K562 (cell line): ENCODE results near the gene NOA1. TPM values are rescaled to one million over a fixed set of nuclear protein-coding genes. Genes with fewer than 3 reads are reported as not detected.

Source experiments
- ATAC-seq: fragments of 200-7000 bp; cut with Tn5 transposase; 3 replicates; pipeline ENCODE4 v1.9.1; 2020; ENCODE audit warnings: moderate library complexity
- BruUV-seq: library from RNA; stranded (reverse); fragments of 400-500 nt; replicated peaks from 2 replicates; lab custom pipeline; 2021; lab: Mats Ljungman, UMichigan
- CTCF ChIA-PET: fragments of 300-600 bp; formaldehyde crosslinking; extraction: SDS; loops from one replicate; lab custom pipeline; 2021; ENCODE audit warnings: low intra/inter-chr PET ratio; lab: Yijun Ruan, JAX
- POLR2A ChIA-PET: fragments of 300-600, 350-650 bp; sonication (Branson Sonifier 250); formaldehyde crosslinking; extraction: SDS; loops from one replicate; lab custom pipeline; 2021; ENCODE audit warnings: antibody characterized with exemption, inconsistent platforms; lab: Yijun Ruan, JAX
- DNase-seq, 4 experiments: peaks; one replicate each; pipeline versions ENCODE4 v3.0.0 to v3.0.0-alpha.2; 2011 to 2018; ENCODE audit warnings: low spot score in 3 of 4, mixed read lengths in 3 of 4; ENCODE audit errors: extremely low read depth in 1 of 4
- FAIRE-seq: peaks from 2 replicates; lab custom pipeline; 2011; peaks lifted over from hg19 to GRCh38; lab: Jason Lieb, UNC
- H2AFZ ChIP-seq: 2 replicates; pipeline ENCODE4 v1.6.0; 2011; ENCODE audit warnings: low read depth, low read length, control low read depth, inconsistent platforms
- H3K27ac ChIP-seq: fragments of 200-600 bp; 3 replicates; pipeline ENCODE4 v1.8.0; 2011; ENCODE audit warnings: low read depth, mild to moderate bottlenecking, control low read depth, inconsistent platforms, low read length, moderate library complexity, mixed read lengths; ENCODE audit errors: extremely low read depth
- H3K27me3 ChIP-seq, 2 experiments: fragments of 300-600 bp in 1 of 2; 2 replicates in 1 of 2; 3 replicates in 1 of 2; pipeline versions ENCODE4 v1.6.0 to v1.8.0; 2011; ENCODE audit warnings: inconsistent platforms in 2 of 2, low read length in 2 of 2, mild to moderate bottlenecking in 1 of 2, mixed read lengths in 1 of 2, moderate library complexity in 1 of 2; ENCODE audit not compliant: control insufficient read depth in 2 of 2, insufficient read depth in 2 of 2
- H3K36me3 ChIP-seq: fragments of 300-600 bp; 3 replicates; pipeline ENCODE4 v1.8.0; 2011; ENCODE audit warnings: mild to moderate bottlenecking, low read length, inconsistent platforms; ENCODE audit not compliant: control insufficient read depth, insufficient read depth
- H3K4me1 ChIP-seq, 2 experiments: fragments of 200-600 bp in 1 of 2; replicated peaks in 1 of 2; 2 replicates in 1 of 2; 3 replicates in 1 of 2; pipeline versions ENCODE4 v1.5.1 to v1.8.0; 2011; ENCODE audit warnings: inconsistent platforms in 2 of 2, low read length in 2 of 2, mild to moderate bottlenecking in 1 of 2, mixed read lengths in 1 of 2, moderate library complexity in 1 of 2; ENCODE audit not compliant: control insufficient read depth in 2 of 2, insufficient read depth in 2 of 2
- H3K4me2 ChIP-seq: 2 replicates; pipeline ENCODE4 v1.6.1; 2011; ENCODE audit warnings: low read length, control low read depth, inconsistent platforms, mixed read lengths; ENCODE audit not compliant: insufficient read depth
- H3K4me3 ChIP-seq: fragments of 200-600 bp; sonication (generic), shearing (Covaris generic); 2 replicates; pipeline ENCODE4 v1.5.1; 2016; ENCODE audit warnings: control low read depth, inconsistent platforms
- H3K79me2 ChIP-seq: fragments of 200-600 bp; 3 replicates; pipeline ENCODE4 v1.8.0; 2011; ENCODE audit warnings: low read length, inconsistent platforms; ENCODE audit not compliant: control insufficient read depth, insufficient read depth
- H3K9ac ChIP-seq, 2 experiments: 2 replicates each; pipeline versions ENCODE4 v1.6.0 to v1.6.1; 2011; ENCODE audit warnings: low read depth in 2 of 2, low read length in 2 of 2, control low read depth in 1 of 2, inconsistent platforms in 1 of 2, mild to moderate bottlenecking in 1 of 2, mixed read lengths in 1 of 2; ENCODE audit not compliant: insufficient read depth in 1 of 2
- H3K9me1 ChIP-seq: one replicate; pipeline ENCODE4 v1.6.0; 2011; ENCODE audit warnings: inconsistent platforms, mild to moderate bottlenecking, low read length, moderate library complexity; ENCODE audit not compliant: control insufficient read depth, insufficient read depth
- H3K9me3 ChIP-seq: replicated peaks from 2 replicates; pipeline ENCODE4 v1.5.1; 2011; ENCODE audit warnings: low read depth, low read length, inconsistent platforms; ENCODE audit not compliant: control insufficient read depth, insufficient read depth
- H4K20me1 ChIP-seq: replicated peaks from 2 replicates; pipeline ENCODE4 v1.6.1; 2011; ENCODE audit warnings: low read length, inconsistent platforms, mixed read lengths; ENCODE audit not compliant: control insufficient read depth, insufficient read depth
- BDP1 ChIP-seq: IDR thresholded peaks from 3 replicates; pipeline ENCODE4 v1.6.1; 2011; ENCODE audit not compliant: insufficient read length, insufficient read depth
- EZH2 ChIP-seq: IDR thresholded peaks from 2 replicates; pipeline ENCODE4 v1.6.1; 2012; ENCODE audit warnings: low read depth, mild to moderate bottlenecking, inconsistent platforms, low read length, borderline replicate concordance
- MEF2A ChIP-seq: IDR thresholded peaks from 2 replicates; pipeline ENCODE4 v1.6.1; 2011; ENCODE audit warnings: low read depth, mild to moderate bottlenecking, low read length, moderate library complexity; ENCODE audit not compliant: control insufficient read depth
- in situ Hi-C: fragments of 300-500 bp; cut with MboI; formaldehyde crosslinking; loops from 4 replicates; pipeline ENCODE4 v1.15.0; 2018; ENCODE audit warnings: inconsistent platforms, mixed read lengths
- intact Hi-C: fragments of 100-400 bp; cut with micrococcal nuclease; formaldehyde crosslinking; loops from 2 replicates; pipeline ENCODE4 v1.14.2; 2022
- polyA plus RNA-seq, 8 experiments: library from polyadenylated mRNA; depleted of rRNA in 4 of 8; stranded (reverse) in 5 of 8; unstranded in 3 of 8; fragments of >200 nt; fragmentation: Nextera tagmentation in 2 of 8; fragmentation: Illumina TruSeq in 1 of 8; extraction: Ambion mirVana in 2 of 8; extraction: Trizol in 1 of 8; gene quantifications; 2 replicates each; pipeline versions ENCODE4 v1.2.1 to v1.2.3, GENCODE V29; 2011 to 2014; ENCODE audit warnings: inconsistent platforms in 1 of 8, missing spikeins in 1 of 8
- total RNA-seq, 7 experiments: library from RNA; depleted of rRNA in 6 of 7; stranded (reverse); fragments of >200 nt in 6 of 7; fragmentation: Illumina TruSeq in 2 of 7; extraction: Trizol in 2 of 7; gene quantifications; 2 replicates each; pipeline versions ENCODE4 v1.2.1 to v1.2.3, GENCODE V29; 2011 to 2021; ENCODE audit warnings: low replicate concordance in 1 of 7
- TF ChIP-seq, protein P1 (sequence below), 2 experiments: fragments of 450-650 bp in 1 of 2; IDR thresholded peaks; 2 replicates each; pipeline ENCODE4 v1.6.1; 2011 to 2017; ENCODE audit warnings: low read depth in 2 of 2, antibody characterized with exemption in 1 of 2, borderline replicate concordance in 1 of 2, low read length in 1 of 2, mild to moderate bottlenecking in 1 of 2, mixed read lengths in 1 of 2; ENCODE audit not compliant: control insufficient read depth in 1 of 2
- TF ChIP-seq, protein P2 (sequence below): fragments of 450-650 bp; IDR thresholded peaks from 2 replicates; pipeline ENCODE4 v1.7.0; 2016; ENCODE audit warnings: borderline replicate concordance

NOA1 gene
- total and polyA plus RNA-seq, 9 of the 15 experiments (the other 6 are each of a cell fraction or from before 2014, with no cell fraction given) = 2.6 to 26.6 (median 16.7) TPM

- TF ChIP-seq, protein P1, sequence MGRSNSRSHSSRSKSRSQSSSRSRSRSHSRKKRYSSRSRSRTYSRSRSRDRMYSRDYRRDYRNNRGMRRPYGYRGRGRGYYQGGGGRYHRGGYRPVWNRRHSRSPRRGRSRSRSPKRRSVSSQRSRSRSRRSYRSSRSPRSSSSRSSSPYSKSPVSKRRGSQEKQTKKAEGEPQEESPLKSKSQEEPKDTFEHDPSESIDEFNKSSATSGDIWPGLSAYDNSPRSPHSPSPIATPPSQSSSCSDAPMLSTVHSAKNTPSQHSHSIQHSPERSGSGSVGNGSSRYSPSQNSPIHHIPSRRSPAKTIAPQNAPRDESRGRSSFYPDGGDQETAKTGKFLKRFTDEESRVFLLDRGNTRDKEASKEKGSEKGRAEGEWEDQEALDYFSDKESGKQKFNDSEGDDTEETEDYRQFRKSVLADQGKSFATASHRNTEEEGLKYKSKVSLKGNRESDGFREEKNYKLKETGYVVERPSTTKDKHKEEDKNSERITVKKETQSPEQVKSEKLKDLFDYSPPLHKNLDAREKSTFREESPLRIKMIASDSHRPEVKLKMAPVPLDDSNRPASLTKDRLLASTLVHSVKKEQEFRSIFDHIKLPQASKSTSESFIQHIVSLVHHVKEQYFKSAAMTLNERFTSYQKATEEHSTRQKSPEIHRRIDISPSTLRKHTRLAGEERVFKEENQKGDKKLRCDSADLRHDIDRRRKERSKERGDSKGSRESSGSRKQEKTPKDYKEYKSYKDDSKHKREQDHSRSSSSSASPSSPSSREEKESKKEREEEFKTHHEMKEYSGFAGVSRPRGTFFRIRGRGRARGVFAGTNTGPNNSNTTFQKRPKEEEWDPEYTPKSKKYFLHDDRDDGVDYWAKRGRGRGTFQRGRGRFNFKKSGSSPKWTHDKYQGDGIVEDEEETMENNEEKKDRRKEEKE (IDR thresholded peaks at IDR 0.05; ENCODE audit: borderline replicate concordance in 1 of 2, control insufficient read depth in 1 of 2, low read depth in 2 of 2, low read length in 1 of 2) = no peak
- TF ChIP-seq MEF2A = no peak
- TF ChIP-seq, protein P2, sequence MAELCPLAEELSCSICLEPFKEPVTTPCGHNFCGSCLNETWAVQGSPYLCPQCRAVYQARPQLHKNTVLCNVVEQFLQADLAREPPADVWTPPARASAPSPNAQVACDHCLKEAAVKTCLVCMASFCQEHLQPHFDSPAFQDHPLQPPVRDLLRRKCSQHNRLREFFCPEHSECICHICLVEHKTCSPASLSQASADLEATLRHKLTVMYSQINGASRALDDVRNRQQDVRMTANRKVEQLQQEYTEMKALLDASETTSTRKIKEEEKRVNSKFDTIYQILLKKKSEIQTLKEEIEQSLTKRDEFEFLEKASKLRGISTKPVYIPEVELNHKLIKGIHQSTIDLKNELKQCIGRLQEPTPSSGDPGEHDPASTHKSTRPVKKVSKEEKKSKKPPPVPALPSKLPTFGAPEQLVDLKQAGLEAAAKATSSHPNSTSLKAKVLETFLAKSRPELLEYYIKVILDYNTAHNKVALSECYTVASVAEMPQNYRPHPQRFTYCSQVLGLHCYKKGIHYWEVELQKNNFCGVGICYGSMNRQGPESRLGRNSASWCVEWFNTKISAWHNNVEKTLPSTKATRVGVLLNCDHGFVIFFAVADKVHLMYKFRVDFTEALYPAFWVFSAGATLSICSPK = no peak
Measured at GRCh38 chr4:56941403-56941802, 36.0 kb downstream of the NOA1 start (continued).

DNA sequence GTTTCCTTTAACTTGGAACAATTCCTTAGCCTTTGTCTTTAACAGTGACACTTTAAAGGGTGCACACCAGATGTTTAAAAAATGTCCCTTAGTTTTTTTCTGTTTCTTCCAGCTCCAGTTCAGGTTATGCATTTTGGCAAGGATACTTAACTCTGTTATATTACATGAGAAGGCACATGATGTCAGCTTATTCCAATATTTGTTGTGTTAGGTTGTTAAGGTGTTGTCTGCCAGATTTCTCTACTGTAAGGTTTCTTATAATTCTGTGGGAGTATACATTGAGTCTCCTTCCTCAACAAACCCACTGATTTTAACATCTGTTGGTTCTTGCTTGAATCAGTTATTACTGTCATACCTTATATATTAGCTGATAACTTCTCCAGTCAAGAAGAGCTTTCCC, 36.4 kb downstream of the NOA1 start:
- no peak for ATAC-seq
- BruUV-seq = TSS peak; percentile 22
- no peaks in the 10 kb centered on the region for H3K9me1 ChIP-seq
- ChIA-PET CTCF (no interaction called here), POLR2A (interaction anchor here (1.7 kb wide), 1 partner anchor 38 kb away, joined by 6 read pairs; the partner anchor contains the start of gene POLR2B)
- no peak for FAIRE-seq
- no peak overlapping the region for H2AFZ ChIP-seq
- H3K4me2 ChIP-seq = no peak overlapping the region
- H3K79me2 ChIP-seq = no peaks in the 10 kb centered on the region
- in situ Hi-C loops = no loop called here
- no peak overlapping the region for H3K27ac ChIP-seq
- H4K20me1 ChIP-seq = no peaks in the 10 kb centered on the region
- DNase-seq = no peak
- intact Hi-C loops = no loop called here
- no peaks in the 10 kb centered on the region; a peak in 1 of 5 replicates for H3K27me3 ChIP-seq
- H3K9ac ChIP-seq = no peak overlapping the region
- H3K4me3 ChIP-seq = no peak overlapping the region
- peaks cover 4% of the 10 kb centered on the region; the same call in 1 of the 3 replicates for H3K36me3 ChIP-seq
- no peaks in the 10 kb centered on the region for H3K9me3 ChIP-seq
- no peaks in the 10 kb centered on the region for H3K4me1 ChIP-seq
- TF ChIP-seq EZH2 = no peak
- no peak for TF ChIP-seq BDP1
